ENCODE data around the gene LY6G6C. TPM values are rescaled to one million over a fixed set of nuclear protein-coding genes. Genes with fewer than 3 reads are reported as not detected.

Gene LY6G6C
- total RNA-seq, 2 donors from 2014 or later: 0.29 to 0.38 TPM

DNA sequence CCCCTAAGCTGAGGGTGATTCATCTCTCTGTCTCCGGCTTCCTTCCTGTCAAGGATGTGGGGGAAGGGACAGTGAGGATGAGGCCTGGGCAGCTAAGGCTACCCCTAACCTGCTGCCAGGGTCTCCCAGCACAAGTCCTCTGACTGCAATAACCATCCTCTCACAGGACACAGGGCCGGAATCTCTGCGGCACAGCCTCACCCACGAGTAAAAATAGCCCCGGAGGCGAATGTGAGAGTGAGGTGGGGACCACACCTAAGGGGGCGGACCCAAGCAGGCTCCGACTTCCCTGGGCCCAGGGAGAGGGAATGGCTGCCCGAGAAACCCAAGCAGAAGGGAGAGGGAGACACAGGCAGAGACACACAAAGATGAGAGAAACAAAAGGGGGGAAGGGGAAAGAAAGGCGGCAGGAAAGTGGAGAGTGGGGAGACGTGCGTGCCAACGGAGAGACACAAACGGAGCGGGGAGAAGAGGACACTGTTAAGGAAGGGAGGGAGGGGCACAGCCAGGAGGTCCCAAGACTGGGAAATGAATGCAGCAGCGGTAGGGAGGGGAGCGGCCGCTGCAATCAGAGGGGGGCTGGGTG lies 13.4 kb upstream of the LY6G6C start:
- H3K36me3 ChIP-seq (ENCODE audit: control insufficient read depth, insufficient read depth, low read length): peaks cover 41% of the 10 kb centered on the region
- DNase-seq: peak; percentile 87
- peak overlapping the region; percentile 98 for H3K4me3 ChIP-seq (ENCODE audit: low read length)
- Mint-ChIP-seq H3K4me3 (peak overlapping the region; percentile 99), H3K4me1 (peaks cover 49% of the 10 kb centered on the region), H3K9me3 (no peaks in the 10 kb centered on the region), H3K27ac (peak overlapping the region; percentile 93), H3K36me3 (ENCODE audit: low read depth) (peaks cover 32% of the 10 kb centered on the region), H3K27me3 (ENCODE audit: insufficient read depth) (no peaks in the 10 kb centered on the region)
- peaks cover 18% of the 10 kb centered on the region for H3K4me1 ChIP-seq (ENCODE audit: control insufficient read depth, insufficient read depth, low read length)
- no peaks in the 10 kb centered on the region for H3K27me3 ChIP-seq (ENCODE audit: control insufficient read depth, insufficient read depth, low read length, poor library complexity, severe bottlenecking)
- H3K9ac ChIP-seq (ENCODE audit: extremely low read depth, low read length, poor library complexity, severe bottlenecking): peak overlapping the region; percentile 88
- 1% methylated on average over 10 to 18 of the region's 18 CpGs for WGBS, 2 experiments (ENCODE audit: insufficient coverage in 1 of 2, insufficient read length in 1 of 2)
- no peaks in the 10 kb centered on the region for H3K9me3 ChIP-seq (ENCODE audit: control insufficient read depth, low read length)
- TF ChIP-seq, protein P1, sequence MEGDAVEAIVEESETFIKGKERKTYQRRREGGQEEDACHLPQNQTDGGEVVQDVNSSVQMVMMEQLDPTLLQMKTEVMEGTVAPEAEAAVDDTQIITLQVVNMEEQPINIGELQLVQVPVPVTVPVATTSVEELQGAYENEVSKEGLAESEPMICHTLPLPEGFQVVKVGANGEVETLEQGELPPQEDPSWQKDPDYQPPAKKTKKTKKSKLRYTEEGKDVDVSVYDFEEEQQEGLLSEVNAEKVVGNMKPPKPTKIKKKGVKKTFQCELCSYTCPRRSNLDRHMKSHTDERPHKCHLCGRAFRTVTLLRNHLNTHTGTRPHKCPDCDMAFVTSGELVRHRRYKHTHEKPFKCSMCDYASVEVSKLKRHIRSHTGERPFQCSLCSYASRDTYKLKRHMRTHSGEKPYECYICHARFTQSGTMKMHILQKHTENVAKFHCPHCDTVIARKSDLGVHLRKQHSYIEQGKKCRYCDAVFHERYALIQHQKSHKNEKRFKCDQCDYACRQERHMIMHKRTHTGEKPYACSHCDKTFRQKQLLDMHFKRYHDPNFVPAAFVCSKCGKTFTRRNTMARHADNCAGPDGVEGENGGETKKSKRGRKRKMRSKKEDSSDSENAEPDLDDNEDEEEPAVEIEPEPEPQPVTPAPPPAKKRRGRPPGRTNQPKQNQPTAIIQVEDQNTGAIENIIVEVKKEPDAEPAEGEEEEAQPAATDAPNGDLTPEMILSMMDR (conservative IDR thresholded peaks at IDR 0.05): no peak
- no peak overlapping the region for H3K27ac ChIP-seq (ENCODE audit: low read depth, low read length)

DNA sequence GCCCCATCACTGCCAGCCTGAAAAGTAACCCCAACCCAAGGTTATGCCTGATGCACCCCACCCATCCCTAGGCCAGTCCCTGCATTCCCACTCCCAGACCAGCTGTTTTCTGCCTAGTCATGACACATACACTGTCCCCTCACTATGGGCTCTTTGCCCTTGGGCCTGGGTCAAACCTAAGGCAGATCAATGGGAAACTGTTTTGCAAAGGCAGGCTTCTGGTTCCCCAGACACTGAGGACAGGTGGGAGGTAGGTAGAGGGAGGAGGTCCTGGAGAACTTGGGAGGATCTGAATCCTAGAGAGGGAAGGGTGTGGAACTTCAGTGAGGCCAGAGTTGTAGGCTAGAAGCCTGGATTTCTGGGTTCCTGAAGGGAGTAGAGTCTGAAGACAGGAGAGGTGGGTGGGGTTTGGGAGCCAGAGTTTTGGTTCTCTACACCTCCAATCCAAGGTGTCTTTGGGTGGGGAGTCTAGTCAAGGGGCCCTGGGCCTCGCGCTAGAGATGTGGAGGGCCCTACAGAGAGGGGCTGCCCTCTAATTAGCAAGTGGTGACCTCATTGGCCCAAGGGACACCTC lies 12.8 kb upstream of the LY6G6C start:
- peak overlapping the region; percentile 88 for H3K9ac ChIP-seq (ENCODE audit: extremely low read depth, low read length, poor library complexity, severe bottlenecking)
- Mint-ChIP-seq H3K27ac (peak overlapping the region; percentile 93), H3K27me3 (ENCODE audit: insufficient read depth) (no peaks in the 10 kb centered on the region), H3K36me3 (ENCODE audit: low read depth) (peaks cover 32% of the 10 kb centered on the region), H3K4me1 (peaks cover 46% of the 10 kb centered on the region), H3K9me3 (no peaks in the 10 kb centered on the region), H3K4me3 (peak overlapping the region; percentile 99)
- no peaks in the 10 kb centered on the region for H3K9me3 ChIP-seq (ENCODE audit: control insufficient read depth, low read length)
- no peaks in the 10 kb centered on the region for H3K27me3 ChIP-seq (ENCODE audit: control insufficient read depth, insufficient read depth, low read length, poor library complexity, severe bottlenecking)
- H3K4me1 ChIP-seq (ENCODE audit: control insufficient read depth, insufficient read depth, low read length): peaks cover 18% of the 10 kb centered on the region
- TF ChIP-seq, protein P1 (conservative IDR thresholded peaks at IDR 0.05): no peak
- no peak for DNase-seq
- peak overlapping the region; percentile 45 for H3K27ac ChIP-seq (ENCODE audit: low read depth, low read length)
- 16% methylated on average over 2 of the region's 2 CpGs; no CpG with 5 or more reads in 1 of the 2 experiments for WGBS, 2 experiments (ENCODE audit: insufficient coverage in 1 of 2, insufficient read length in 1 of 2)
- H3K4me3 ChIP-seq (ENCODE audit: low read length): peak overlapping the region; percentile 98
- peaks cover 41% of the 10 kb centered on the region for H3K36me3 ChIP-seq (ENCODE audit: control insufficient read depth, insufficient read depth, low read length)

DNA sequence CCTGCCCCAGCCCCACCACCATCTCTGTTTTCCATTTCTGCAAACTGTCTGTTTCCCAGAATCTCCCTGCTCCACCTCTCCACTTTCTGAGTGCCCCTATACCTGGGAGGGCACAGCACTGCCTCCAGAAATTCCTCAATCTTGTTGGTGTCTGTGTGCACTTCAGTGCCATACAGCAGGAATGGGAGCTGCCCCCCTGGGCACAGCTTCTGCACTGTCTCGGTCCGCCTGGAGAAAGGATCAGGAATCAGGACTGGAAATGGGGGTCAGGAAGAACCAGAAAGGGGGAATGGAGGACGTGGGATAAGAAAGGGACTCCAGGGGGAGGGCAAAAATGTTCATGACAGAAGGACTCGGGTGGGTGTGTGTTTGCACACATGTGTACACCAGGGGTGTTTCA lies 12.2 kb upstream of the LY6G6C start:
- Histone ChIP-seq H3K9me3 (ENCODE audit: control insufficient read depth, low read length) (no peaks in the 10 kb centered on the region), H3K27ac (ENCODE audit: low read depth, low read length) (no peak overlapping the region), H3K9ac (ENCODE audit: extremely low read depth, low read length, poor library complexity, severe bottlenecking) (no peak overlapping the region), H3K36me3 (ENCODE audit: control insufficient read depth, insufficient read depth, low read length) (peaks cover 44% of the 10 kb centered on the region), H3K4me1 (ENCODE audit: control insufficient read depth, insufficient read depth, low read length) (peaks cover 15% of the 10 kb centered on the region), H3K4me3 (ENCODE audit: low read length) (peak overlapping the region; percentile 98), H3K27me3 (ENCODE audit: control insufficient read depth, insufficient read depth, low read length, poor library complexity, severe bottlenecking) (no peaks in the 10 kb centered on the region)
- no peak for DNase-seq
- Mint-ChIP-seq H3K9me3 (no peaks in the 10 kb centered on the region), H3K27me3 (ENCODE audit: insufficient read depth) (no peaks in the 10 kb centered on the region), H3K4me3 (peak overlapping the region; percentile 99), H3K36me3 (ENCODE audit: low read depth) (peaks cover 37% of the 10 kb centered on the region), H3K27ac (peak overlapping the region; percentile 93), H3K4me1 (peaks cover 42% of the 10 kb centered on the region)
- TF ChIP-seq, protein P1 (conservative IDR thresholded peaks at IDR 0.05): no peak
- 91 to 96% methylated on average over 4 of the region's 4 CpGs for WGBS, 2 experiments (ENCODE audit: insufficient coverage in 1 of 2, insufficient read length in 1 of 2)

Data from endodermal cell (in vitro differentiated cells).